Activated T-cell treated with anti-CD3 and anti-CD28 coated beads for 48 hours (primary cell): ENCODE results near the gene LRRN3.

Source experiments
- DNase-seq: peaks from one replicate; pipeline ENCODE4 v3.0.0-alpha.2; 2020; ENCODE audit warnings: low read depth

The LRRN3 gene

GRCh38 chr7:111080495-111081105 lies 10.3 kb upstream of the LRRN3 start:
- no peak for DNase-seq

- no peak for DNase-seq
Measured at GRCh38 chr7:111081546-111082267, 9.2 kb upstream of the LRRN3 start.

GRCh38 chr7:111082351-111082750 lies 8.6 kb upstream of the LRRN3 start:
- no peak for DNase-seq

- no peak for DNase-seq
Measured at GRCh38 chr7:111083413-111083812, 7.5 kb upstream of the LRRN3 start.

- no peak for DNase-seq
Measured at GRCh38 chr7:111085356-111085755, 5.6 kb upstream of the LRRN3 start.

GRCh38 chr7:111086532-111086931 lies 4.4 kb upstream of the LRRN3 start:
- no peak for DNase-seq

GRCh38 chr7:111088328-111088727 lies 2.6 kb upstream of the LRRN3 start:
- no peak for DNase-seq

GRCh38 chr7:111089822-111090426 lies 1.0 kb upstream of the LRRN3 start:
- no peak for DNase-seq

GRCh38 chr7:111091593-111092358 lies 849 bp downstream of the LRRN3 start:
- no peak for DNase-seq

GRCh38 chr7:111092406-111093236 lies 1.7 kb downstream of the LRRN3 start:
- DNase-seq: no peak

GRCh38 chr7:111093496-111093895 lies 2.6 kb downstream of the LRRN3 start:
- DNase-seq: no peak

- no peak for DNase-seq
Measured at GRCh38 chr7:111094419-111094818, 3.5 kb downstream of the LRRN3 start.

- no peak for DNase-seq
Measured at GRCh38 chr7:111096997-111097396, 6.1 kb downstream of the LRRN3 start.

GRCh38 chr7:111098011-111098925 lies 7.3 kb downstream of the LRRN3 start:
- DNase-seq: peak; percentile 25

GRCh38 chr7:111098926-111099250 lies 8.0 kb downstream of the LRRN3 start:
- no peak for DNase-seq

- DNase-seq: no peak
Measured at GRCh38 chr7:111101856-111102646, 11.1 kb downstream of the LRRN3 start.

- DNase-seq: no peak
Measured at GRCh38 chr7:111103136-111103535, 12.2 kb downstream of the LRRN3 start.

- no peak for DNase-seq
Measured at GRCh38 chr7:111103678-111104274, 12.8 kb downstream of the LRRN3 start.

- DNase-seq: no peak
Measured at GRCh38 chr7:111104710-111105109, 13.8 kb downstream of the LRRN3 start.

GRCh38 chr7:111105269-111105668 lies 14.3 kb downstream of the LRRN3 start:
- DNase-seq: no peak
